H1 (cell line): Measurements from ENCODE around the gene CHST8.

Source experiments
- BCL11A ChIP-seq, 2 experiments: IDR thresholded peaks; one replicate each; pipeline ENCODE4 v1.6.1; 2011; ENCODE audit warnings: low read depth in 2 of 2, low read length in 2 of 2, mild to moderate bottlenecking in 2 of 2
- CEBPB ChIP-seq: IDR thresholded peaks from 2 replicates; pipeline ENCODE4 v1.6.1; 2012; ENCODE audit warnings: low read depth, low read length
- CTBP2 ChIP-seq: IDR thresholded peaks from 2 replicates; pipeline ENCODE4 v1.7.0; 2011; ENCODE audit warnings: borderline replicate concordance, mild to moderate bottlenecking, moderate library complexity, mixed read lengths, low read length; ENCODE audit not compliant: insufficient read depth, insufficient read length
- GABPA ChIP-seq: IDR thresholded peaks from 2 replicates; pipeline ENCODE4 v1.6.1; 2011; ENCODE audit warnings: mild to moderate bottlenecking, low read length, moderate library complexity, borderline replicate concordance; ENCODE audit not compliant: insufficient read depth
- RFX5 ChIP-seq: IDR thresholded peaks from 2 replicates; pipeline ENCODE4 v1.6.1; 2011; ENCODE audit warnings: low read depth, low read length, improper control_type of control experiment, borderline replicate concordance
- SP2 ChIP-seq: IDR thresholded peaks from 2 replicates; pipeline ENCODE4 v1.6.1; 2012; ENCODE audit warnings: mild to moderate bottlenecking, low read length, inconsistent platforms
- SRF ChIP-seq: IDR thresholded peaks from 2 replicates; pipeline ENCODE4 v1.6.1; 2011; ENCODE audit warnings: mild to moderate bottlenecking, low read depth, low read length, moderate library complexity
- TAF7 ChIP-seq: optimal IDR thresholded peaks from 2 replicates; pipeline ENCODE3; 2011; ENCODE audit warnings: low read depth, mild to moderate bottlenecking, inconsistent platforms, low read length, moderate library complexity, borderline replicate concordance
- TEAD4 ChIP-seq: IDR thresholded peaks from 2 replicates; pipeline ENCODE4 v1.6.1; 2012; ENCODE audit warnings: low read depth, low read length, inconsistent platforms, mixed read lengths
- YY1 ChIP-seq: IDR thresholded peaks from 2 replicates; pipeline ENCODE4 v1.6.1; 2011; ENCODE audit warnings: low read depth, mild to moderate bottlenecking, low read length
- ZNF274 ChIP-seq: IDR thresholded peaks from 2 replicates; pipeline ENCODE4 v1.7.0; 2012; ENCODE audit warnings: low read length, borderline replicate concordance; ENCODE audit errors: extremely low read depth
- TF ChIP-seq, protein P1 (sequence below): IDR thresholded peaks from 2 replicates; pipeline ENCODE4 v1.6.1; 2012; ENCODE audit warnings: inconsistent platforms

DNA sequence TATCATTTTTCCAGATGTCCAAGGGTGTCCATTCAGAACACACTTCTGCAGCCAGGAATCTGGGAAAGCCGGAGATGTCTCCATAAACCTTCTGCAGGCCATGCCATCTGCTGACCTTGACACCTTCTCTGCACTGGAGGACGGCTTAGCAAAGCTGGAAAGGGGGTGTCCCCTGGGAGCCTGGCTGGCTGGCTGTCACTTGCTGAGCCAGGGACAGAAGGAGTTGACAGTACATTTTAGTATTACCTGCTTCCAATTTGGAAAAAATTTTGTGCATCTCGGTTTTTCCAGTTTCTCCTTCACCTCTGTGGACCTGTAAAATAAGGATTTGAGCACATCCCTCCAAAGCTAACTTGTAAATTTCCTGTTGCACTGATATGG is 8.1 kb upstream of the CHST8 start:
- TF ChIP-seq BCL11A (IDR thresholded peaks at IDR 0.05; ENCODE audit: low read depth in 2 of 2, low read length in 2 of 2), result no peak
- TF ChIP-seq CEBPB, result no peak
- no peak for TF ChIP-seq RFX5
- TF ChIP-seq GABPA, result no peak
- TF ChIP-seq CTBP2, result no peak
- TF ChIP-seq SP2, result no peak
- no peak for TF ChIP-seq ZNF274
- TF ChIP-seq YY1, result no peak
- no peak for TF ChIP-seq TAF7
- TF ChIP-seq SRF, result no peak
- TF ChIP-seq, protein P1, sequence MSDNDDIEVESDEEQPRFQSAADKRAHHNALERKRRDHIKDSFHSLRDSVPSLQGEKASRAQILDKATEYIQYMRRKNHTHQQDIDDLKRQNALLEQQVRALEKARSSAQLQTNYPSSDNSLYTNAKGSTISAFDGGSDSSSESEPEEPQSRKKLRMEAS, result no peak
- TF ChIP-seq TEAD4, result no peak
